Measurements from ENCODE around the gene EVX2.

Gene EVX2

GRCh38 chr2:176082824-176083751, 674 bp downstream of the EVX2 start:
- DNase-seq (ENCODE audit: low read depth in 2 of 2, low spot score in 1 of 2): no peak

- DNase-seq (ENCODE audit: low read depth in 2 of 2, low spot score in 1 of 2): no peak
Observed at GRCh38 chr2:176082525-176082823, 1.3 kb downstream of the EVX2 start.

GRCh38 chr2:176081837-176082524, 1.8 kb downstream of the EVX2 start:
- DNase-seq (ENCODE audit: low read depth in 2 of 2, low spot score in 1 of 2): no peak

- DNase-seq (ENCODE audit: low read depth in 2 of 2, low spot score in 1 of 2): no peak
Observed at GRCh38 chr2:176081376-176081836, 2.4 kb downstream of the EVX2 start.

GRCh38 chr2:176080540-176081375, 3.0 kb downstream of the EVX2 start:
- DNase-seq (ENCODE audit: low read depth in 2 of 2, low spot score in 1 of 2): no peak

GRCh38 chr2:176079831-176080539, 3.8 kb downstream of the EVX2 start:
- no peak for DNase-seq (ENCODE audit: low read depth in 2 of 2, low spot score in 1 of 2)

- DNase-seq (ENCODE audit: low read depth in 2 of 2, low spot score in 1 of 2): no peak
Observed at GRCh38 chr2:176079285-176079830, 4.4 kb downstream of the EVX2 start.

GRCh38 chr2:176078541-176079284, 5.0 kb downstream of the EVX2 start:
- no peak for DNase-seq (ENCODE audit: low read depth in 2 of 2, low spot score in 1 of 2)

- DNase-seq (ENCODE audit: low read depth in 2 of 2, low spot score in 1 of 2): no peak
Observed at GRCh38 chr2:176076796-176077195, 7.0 kb downstream of the EVX2 start.

GRCh38 chr2:176076063-176076462, 7.7 kb downstream of the EVX2 start:
- DNase-seq (ENCODE audit: low read depth in 2 of 2, low spot score in 1 of 2): no peak

- DNase-seq (ENCODE audit: low read depth in 2 of 2, low spot score in 1 of 2): no peak
Observed at GRCh38 chr2:176075481-176075880, 8.3 kb downstream of the EVX2 start.

GRCh38 chr2:176074919-176075425, 8.8 kb downstream of the EVX2 start:
- no peak for DNase-seq (ENCODE audit: low read depth in 2 of 2, low spot score in 1 of 2)

GRCh38 chr2:176072951-176073904, 10.5 kb downstream of the EVX2 start:
- DNase-seq (ENCODE audit: low read depth in 2 of 2, low spot score in 1 of 2): no peak

- no peak for DNase-seq (ENCODE audit: low read depth in 2 of 2, low spot score in 1 of 2)
Observed at GRCh38 chr2:176072292-176072669, 11.5 kb downstream of the EVX2 start.

- DNase-seq (ENCODE audit: low read depth in 2 of 2, low spot score in 1 of 2): no peak
Observed at GRCh38 chr2:176071330-176072291, 12.2 kb downstream of the EVX2 start.

- DNase-seq (ENCODE audit: low read depth in 2 of 2, low spot score in 1 of 2): no peak
Observed at GRCh38 chr2:176068419-176068832, 15.3 kb downstream of the EVX2 start.

GRCh38 chr2:176067589-176068418, 16.0 kb downstream of the EVX2 start:
- DNase-seq (ENCODE audit: low read depth in 2 of 2, low spot score in 1 of 2): no peak

Data from stimulated activated CD8-positive, alpha-beta memory T cell treated with anti-CD3 and anti-CD28 coated beads, Interleukin-4, amount 100 ng/mL, for 1 hour (primary cell).